DMS 273 treated with DMSO at 0.1 percent for 48 hours (cell line): Measurements from ENCODE around the gene DNA2.

Source experiments
- DNase-seq: peaks from one replicate; lab custom pipeline; 2025; lab: John Stamatoyannopoulos, UW

The DNA2 gene

DNA sequence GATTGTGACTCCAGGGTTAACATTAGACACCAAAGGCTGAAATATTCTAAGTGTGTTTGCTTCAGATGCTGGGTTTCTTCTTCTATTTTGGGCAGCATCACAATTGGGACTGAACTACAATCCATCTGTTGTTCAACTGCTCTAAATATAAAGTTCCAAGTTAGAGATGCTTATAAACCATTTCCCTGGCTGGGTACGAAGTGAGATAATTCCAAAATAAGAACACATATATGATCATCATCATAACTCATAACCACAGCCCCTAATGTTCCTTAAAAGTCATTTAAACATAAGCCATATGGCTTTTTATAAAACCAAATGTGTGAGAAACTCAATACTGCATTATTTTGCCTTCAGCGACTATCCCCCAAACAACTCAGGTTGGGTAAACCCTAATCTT is 28.8 kb downstream of the DNA2 start:
- DNase-seq = no peak

GRCh38 chr10:68440898-68441297 is 30.9 kb downstream of the DNA2 start:
- DNase-seq = no peak

- DNase-seq = no peak
Measured at GRCh38 chr10:68435803-68436202, 36.0 kb downstream of the DNA2 start.

DNA sequence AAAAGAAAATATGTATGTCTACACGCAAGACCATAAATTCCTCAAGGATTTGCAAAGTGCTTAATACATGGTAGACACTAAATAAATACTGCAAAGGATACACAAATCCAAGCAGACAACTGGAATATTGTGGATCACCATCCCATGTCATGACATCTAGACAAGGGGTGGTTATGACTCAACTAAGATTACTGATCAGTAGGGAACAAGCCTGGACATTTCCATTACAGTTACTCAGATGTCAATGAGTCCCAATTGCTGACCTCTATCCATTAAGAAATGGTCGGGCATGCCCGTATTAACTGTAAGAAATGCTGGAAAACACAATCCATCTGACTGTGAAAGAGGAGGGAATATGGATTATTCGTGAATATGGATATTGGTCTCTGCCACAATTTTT is 37.1 kb downstream of the DNA2 start:
- no peak for DNase-seq

GRCh38 chr10:68428396-68429104 is 43.2 kb downstream of the DNA2 start:
- DNase-seq = no peak

- no peak for DNase-seq
Measured at GRCh38 chr10:68424454-68425014, 47.2 kb downstream of the DNA2 start.

GRCh38 chr10:68423522-68423921 is 48.3 kb downstream of the DNA2 start:
- DNase-seq = no peak

- no peak for DNase-seq
Measured at GRCh38 chr10:68419376-68419775, 52.4 kb downstream of the DNA2 start.

GRCh38 chr10:68408898-68409518 is 62.8 kb downstream of the DNA2 start:
- DNase-seq = no peak

DNA sequence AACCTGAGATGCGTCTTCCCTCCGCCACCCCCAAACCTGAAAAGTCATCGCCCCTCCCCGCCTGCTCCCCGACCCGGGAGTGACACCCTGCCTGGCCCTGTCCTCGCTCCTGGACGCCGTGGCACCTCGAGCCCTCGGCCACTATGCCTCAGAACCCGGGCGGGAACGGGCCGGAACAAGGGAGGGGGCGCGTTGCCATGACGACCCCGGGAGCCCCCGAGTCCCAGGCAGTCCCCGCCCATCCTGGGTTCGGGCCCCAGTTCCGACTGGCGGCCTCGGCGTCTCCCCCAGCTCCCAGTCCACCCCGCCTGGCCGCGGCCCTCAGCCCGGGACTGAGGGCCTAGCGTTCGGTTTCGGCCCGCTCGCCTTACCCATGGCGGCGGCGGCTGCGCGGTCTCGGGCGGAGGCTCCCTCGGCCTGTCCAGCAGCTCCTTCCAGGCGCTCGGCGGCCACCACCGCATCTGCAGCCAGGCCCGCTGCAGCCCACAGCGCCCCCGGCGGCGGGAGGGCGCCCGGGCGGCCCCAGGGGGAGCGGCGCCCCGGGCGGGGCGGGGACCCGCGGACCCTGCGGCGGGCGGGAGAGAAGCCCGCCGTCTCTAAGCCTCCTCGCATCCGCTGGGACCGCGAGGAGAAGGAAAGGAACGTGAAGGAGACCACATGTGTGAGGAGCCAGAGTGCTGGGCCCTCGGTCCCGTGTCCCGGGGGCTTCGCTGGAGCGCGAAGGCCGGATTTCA is 64.8 kb downstream of the DNA2 start, which contains the start of gene RUFY2:
Gene RUFY2 (minus strand): TSS at position 463 of the 734 bp plus-strand sequence. CDS start 88 bp downstream, at position 375.
- DNase-seq = peak; percentile 8

- no peak for DNase-seq
Measured at GRCh38 chr10:68406111-68406814, 65.5 kb downstream of the DNA2 start.

- no peak for DNase-seq
Measured at GRCh38 chr10:68403701-68404100, 68.1 kb downstream of the DNA2 start.

- DNase-seq = no peak
Measured at GRCh38 chr10:68402276-68402675, 69.5 kb downstream of the DNA2 start.

- no peak for DNase-seq
Measured at GRCh38 chr10:68397005-68397404, 74.8 kb downstream of the DNA2 start.

DNA sequence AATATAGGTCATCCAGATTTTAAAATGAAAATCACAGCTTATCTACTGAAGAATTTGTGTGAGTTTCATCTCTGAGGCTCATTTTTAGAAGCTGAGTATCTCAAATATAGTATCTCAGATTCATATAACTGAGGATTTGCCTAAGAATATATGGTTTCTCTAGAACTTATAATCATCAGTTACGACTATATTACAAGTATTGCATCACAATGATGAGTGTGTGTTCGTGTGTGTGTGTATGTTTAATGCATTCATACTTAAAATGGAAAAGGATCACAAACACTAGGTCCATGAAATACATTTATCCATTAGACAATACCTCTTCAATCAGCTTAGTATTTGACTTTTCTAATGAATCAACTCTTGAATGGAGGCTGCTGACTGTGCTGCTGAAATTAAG is 86.0 kb downstream of the DNA2 start:
- no peak for DNase-seq

GRCh38 chr10:68371604-68372003 is 100.2 kb downstream of the DNA2 start:
- no peak for DNase-seq

DNA sequence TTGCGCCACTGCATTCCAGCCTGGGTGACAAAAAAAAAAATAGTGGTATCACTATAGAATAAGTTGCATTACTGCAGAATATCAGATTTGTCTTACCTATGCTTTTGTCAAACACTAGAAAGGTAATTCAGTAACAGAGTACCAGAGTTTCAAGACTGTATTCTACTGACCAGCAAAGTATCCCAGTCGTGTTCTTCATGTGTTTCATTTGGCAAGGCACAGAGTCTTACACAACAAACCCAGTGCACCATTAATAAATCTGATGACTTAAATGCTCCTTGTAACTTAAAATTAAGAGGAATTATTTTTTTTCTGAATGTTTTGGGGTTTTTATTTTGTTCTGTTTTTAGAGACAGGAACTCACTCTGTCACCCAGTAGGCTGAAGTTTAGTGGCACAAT is 104.7 kb downstream of the DNA2 start:
- no peak for DNase-seq

DNA sequence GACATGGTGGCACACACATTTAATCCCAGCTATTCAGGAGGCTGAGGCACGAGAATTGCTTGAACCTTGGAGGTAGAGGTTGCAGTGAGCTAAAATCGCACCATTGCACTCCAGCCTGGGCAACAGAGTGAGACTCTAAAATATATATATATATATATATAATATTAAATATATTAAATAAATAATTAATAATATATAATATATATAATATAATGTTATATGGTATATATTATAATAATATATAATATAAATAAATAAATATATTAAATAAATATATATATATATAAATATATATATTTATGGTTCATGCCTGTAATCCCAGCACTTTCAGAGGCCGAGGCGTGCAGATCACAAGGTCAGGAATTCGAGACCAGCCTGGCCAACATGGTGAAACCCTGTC is 105.2 kb downstream of the DNA2 start:
- no peak for DNase-seq

- no peak for DNase-seq
Measured at GRCh38 chr10:68365611-68366010, 106.2 kb downstream of the DNA2 start.

DNA sequence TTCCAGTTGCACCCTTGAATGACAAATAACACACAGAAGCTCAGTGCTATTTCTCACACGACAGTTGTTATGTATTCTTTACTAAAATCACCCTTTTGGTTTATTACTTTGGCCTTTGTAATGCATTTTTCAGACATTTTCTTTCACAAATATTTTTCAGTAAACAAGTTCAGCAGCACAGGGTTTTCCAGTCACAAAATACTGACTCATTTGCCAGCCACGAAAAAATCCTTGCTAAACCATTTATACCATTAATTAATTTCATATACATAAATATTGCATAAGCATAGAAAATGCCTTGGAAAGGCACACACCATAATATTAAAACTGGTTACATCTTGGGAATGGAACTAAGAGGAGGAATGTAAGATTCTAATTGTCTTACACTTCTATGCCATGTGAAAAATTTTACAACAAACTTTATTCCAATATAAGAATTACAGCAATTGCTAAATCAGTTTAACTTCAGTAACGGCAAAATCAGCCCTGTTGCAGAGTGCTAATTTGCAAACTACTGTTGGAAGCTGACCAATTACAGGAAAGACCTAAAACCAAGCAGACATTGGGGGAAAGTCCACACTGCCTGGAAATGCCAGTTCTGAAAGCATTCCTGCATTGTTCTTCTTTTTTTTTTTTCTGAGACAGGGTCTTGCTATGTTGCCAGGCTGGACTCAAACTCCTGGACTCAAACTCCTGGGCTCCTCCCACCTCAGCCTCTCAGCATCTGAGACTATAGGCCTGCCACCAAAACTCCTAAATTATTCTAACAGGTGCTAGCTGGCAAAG is 107.5 kb downstream of the DNA2 start:
- DNase-seq = no peak
